Suprapubic skin (tissue), 4 donors: ENCODE results near the gene RSBN1L.

ENCODE experiments used
- CTCF ChIP-seq, 2 donors: fragments of 200-600 bp in 1 of 2; fragments of 450-650 bp in 1 of 2; sonication (generic) in 1 of 2; IDR thresholded peaks; one replicate each; pipeline ENCODE4 v1.5.1; 2016 to 2019; ENCODE audit warnings: antibody characterized with exemption in 2 of 2, mild to moderate bottlenecking in 1 of 2, moderate library complexity in 1 of 2
- EP300 ChIP-seq: sonication (generic); formaldehyde crosslinking; IDR thresholded peaks from one replicate; pipeline ENCODE4 v1.6.1; 2017; ENCODE audit warnings: antibody characterized with exemption
- POLR2A ChIP-seq, 2 donors: fragments of 450-650 bp; IDR thresholded peaks; one replicate each; pipeline ENCODE4 v1.6.1; 2017; ENCODE audit warnings: antibody characterized with exemption in 2 of 2, mild to moderate bottlenecking in 2 of 2, moderate library complexity in 2 of 2
- POLR2AphosphoS5 ChIP-seq, 3 donors: sonication (generic); formaldehyde crosslinking; IDR thresholded peaks; one replicate each; pipeline ENCODE4 v1.6.1; 2017; ENCODE audit warnings: antibody characterized with exemption in 3 of 3

GRCh38 chr7:77812290-77812685, 116.0 kb downstream of the RSBN1L start:
- TF ChIP-seq CTCF (IDR thresholded peaks at IDR 0.05) (no peak), EP300 (no peak), POLR2AphosphoS5 (IDR thresholded peaks at IDR 0.05) (no peak), POLR2A (IDR thresholded peaks at IDR 0.05) (no peak)
